NCI-H510A (cell line): ENCODE data around the gene VTCN1.
"Not testable (repeated sequence)": the region's sequence is repeated elsewhere in the genome, so short reads cannot be mapped to it uniquely, and the experiment has no call there.

Experiments
- DNase-seq: peaks from one replicate; lab custom pipeline; 2025; lab: John Stamatoyannopoulos, UW

The VTCN1 gene, protein sequence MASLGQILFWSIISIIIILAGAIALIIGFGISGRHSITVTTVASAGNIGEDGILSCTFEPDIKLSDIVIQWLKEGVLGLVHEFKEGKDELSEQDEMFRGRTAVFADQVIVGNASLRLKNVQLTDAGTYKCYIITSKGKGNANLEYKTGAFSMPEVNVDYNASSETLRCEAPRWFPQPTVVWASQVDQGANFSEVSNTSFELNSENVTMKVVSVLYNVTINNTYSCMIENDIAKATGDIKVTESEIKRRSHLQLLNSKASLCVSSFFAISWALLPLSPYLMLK

DNA sequence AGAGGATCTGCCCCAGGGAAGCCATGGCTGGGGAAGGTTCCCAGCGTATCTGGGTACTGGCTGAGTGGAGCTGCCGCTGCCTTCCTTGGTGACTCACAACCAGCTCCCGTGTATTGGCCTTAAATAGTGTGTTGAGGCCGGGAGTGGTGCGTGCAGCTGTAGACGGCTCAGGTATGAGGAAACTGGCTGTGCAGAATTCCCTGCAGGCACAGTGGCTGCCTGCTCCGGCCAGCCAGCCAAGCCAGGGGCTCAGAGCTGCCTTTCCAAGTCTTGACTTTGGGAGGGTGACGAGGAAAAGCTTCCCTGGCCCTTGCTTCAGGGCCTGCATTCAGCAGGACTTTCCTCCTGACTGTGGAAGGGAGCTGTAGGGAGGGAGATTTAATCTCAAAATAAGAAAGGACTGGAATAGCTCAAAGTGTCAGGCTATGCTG is at the start of gene VTCN1:
Gene VTCN1 (minus strand): TSS at position 97 of the 431 bp plus-strand sequence. CDS start 72 bp downstream, at position 25.
- DNase-seq = no peak

DNA sequence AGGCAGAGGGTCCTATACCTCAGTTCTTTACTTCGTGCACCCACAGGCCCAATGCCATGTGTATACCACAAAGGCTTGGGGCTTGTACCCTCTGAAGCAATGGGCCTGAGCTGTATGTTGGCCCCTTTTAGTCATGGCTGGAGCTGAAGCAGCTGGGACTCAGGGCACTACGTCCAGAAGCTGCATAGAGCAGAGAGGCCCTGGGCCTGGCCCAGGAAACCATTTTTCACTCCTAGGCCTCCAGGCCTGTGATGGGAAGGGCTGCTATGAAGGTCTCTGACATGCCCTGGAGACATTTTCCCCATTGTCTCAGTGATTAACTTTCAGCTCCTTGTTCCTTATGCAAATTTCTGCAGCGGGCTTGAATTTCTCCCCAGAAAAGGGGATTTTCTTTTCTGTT is 48.1 kb upstream of the VTCN1 start:
- DNase-seq = no peak

DNA sequence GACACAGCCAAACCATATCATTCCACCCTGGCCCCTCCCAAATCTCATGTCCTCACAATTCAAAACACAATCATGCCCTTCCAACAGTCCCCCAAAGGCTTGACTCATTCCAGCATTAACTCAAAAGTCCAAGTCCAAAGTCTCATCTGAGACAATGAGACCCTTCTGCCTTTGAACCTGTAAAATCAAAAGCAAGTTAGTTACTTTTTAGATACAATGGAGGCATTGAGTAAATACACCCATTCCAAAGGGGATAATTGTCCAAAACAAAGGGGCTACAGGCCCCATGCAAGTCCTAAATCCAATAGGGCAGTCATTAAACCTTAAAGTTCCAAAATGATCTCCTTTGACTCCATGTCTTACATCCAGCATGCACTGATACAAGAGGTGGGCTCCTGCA is 47.3 kb upstream of the VTCN1 start:
- DNase-seq = not testable (repeated sequence)

DNA sequence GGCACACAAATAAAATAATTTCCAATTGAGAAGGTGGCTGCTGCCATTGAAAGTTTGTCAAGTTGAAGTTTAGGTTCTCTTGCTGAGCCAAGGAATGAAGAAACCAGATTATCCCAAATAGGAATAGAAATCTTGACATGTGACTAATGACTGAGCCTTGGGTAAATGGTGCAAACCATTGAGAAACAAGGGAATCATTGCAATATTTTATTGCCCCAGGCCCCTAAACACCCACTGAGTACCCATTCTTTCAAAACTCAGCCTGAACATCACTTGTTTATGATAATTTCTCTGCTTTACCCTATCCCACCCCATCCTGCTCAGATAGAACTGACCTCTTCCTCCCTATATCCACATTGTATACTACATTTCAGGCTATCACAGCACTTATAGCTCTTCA is 46.6 kb upstream of the VTCN1 start:
- DNase-seq = no peak

DNA sequence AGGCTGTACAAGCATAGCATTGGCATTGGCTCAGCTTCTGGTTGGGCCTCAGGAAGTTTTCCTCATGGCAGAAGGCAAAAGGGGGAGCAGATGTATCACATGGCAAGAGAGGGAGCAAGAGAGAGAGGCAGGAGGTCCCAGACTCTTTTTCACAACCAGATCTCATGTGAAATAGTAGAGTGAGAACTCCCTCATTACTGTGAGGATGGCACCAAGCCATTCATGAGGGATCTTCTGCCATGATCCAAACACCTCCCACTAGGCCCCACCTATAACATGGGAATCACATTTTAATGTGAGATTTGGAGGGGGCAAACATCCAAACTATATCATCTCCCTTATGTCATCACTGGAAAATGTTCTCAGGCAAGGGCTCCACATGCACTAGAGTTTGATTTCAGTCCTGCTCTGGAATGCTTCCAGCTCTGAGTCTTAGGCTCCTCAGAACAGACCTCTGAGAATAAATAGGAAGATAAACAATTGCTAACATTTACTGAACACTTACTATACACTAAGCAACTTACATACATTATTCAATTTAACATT is 39.4 kb upstream of the VTCN1 start:
- DNase-seq = no peak

DNA sequence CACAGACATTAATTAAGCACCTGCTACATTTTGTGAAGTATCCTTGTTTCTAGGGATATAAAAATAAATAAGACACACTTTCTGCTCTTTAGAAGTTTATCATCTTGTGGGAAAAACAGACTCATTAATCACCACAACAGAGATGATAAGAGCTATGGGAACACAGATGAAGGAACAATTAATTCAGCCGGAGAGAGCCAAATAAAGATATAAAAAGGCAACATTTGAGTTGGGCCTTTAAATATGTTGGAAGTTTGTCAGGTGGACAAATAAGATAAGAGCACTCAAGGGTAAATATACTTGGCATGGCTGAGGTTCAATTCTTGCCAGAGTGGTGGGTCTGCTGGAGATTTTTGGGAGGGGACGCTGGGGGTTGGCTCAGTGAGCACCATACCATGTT is 34.2 kb upstream of the VTCN1 start:
- no peak for DNase-seq

DNA sequence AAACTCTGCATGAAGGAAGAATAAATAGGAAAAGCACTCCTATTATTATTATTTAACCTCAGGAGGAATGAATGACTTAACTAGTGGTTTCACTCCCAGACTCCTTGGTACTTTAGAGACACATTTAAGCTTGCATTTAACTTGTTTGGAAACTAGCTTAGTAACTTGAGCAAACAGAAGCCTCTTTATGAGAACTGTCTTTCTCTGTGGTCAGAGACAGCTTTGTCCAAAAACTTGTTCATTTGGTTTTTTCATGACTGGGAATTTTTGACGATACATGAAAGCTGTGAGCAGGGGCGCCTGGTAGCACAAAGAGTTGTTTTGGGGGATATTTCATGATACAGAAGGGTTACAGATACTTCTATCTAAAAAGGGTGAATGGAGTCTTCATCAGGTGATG is 33.6 kb upstream of the VTCN1 start:
- DNase-seq = no peak

DNA sequence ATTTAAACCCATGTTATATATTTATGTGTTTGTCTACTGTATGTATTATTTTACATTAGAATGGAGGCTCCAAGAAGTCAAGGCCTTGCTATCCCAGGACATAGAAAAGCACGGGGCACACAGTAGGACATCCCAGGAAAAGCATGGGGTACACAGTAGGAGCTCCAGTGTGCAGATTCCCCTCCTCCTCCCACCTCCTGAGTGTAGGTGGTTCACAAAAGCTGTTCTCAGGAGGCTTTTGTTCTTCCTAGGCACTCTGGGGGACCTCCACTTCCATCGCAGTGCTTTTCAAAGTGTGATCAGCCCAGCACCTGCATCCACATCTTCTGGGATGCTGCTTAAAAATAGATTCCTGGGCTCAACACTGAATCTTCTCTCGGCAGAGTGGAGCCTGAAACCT is 30.8 kb upstream of the VTCN1 start:
- no peak for DNase-seq

DNA sequence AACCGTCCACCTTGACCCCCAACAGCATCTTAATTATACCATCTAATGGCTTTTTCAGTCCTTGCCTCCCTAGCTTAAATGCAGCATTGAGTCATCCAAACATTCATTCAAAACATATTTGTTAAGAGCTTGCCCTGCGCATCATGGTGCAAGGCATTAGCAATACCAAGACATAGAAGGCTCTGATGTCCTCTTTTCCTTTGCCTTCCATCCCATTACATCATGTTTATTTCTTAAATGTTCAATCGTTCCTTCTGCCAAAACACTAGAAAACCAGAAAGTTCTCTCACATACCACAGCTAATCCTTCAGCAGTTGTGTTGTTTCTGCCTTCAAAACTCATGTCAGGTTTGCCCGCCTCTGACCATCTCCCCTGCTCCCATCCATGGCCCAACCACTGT is 29.8 kb upstream of the VTCN1 start:
- DNase-seq = no peak

DNA sequence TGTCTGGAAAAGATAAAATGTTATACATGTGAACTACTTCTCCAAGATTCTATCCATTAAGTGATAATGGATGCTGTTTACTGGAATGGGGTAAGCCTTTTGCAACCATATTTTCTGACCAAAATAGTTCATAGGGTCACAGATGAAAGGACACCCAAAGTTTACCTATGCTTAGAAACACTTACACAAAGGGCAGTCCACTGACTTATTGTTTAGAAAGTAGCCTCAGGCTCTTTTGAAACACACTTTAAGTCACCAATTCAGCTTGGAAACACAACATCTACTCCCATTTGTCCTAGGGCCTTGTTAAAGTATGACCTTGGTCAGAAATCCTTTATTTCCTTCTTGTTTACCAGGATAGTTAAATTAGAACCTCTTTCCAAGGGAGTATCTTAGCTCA is 28.7 kb upstream of the VTCN1 start:
- DNase-seq = no peak

DNA sequence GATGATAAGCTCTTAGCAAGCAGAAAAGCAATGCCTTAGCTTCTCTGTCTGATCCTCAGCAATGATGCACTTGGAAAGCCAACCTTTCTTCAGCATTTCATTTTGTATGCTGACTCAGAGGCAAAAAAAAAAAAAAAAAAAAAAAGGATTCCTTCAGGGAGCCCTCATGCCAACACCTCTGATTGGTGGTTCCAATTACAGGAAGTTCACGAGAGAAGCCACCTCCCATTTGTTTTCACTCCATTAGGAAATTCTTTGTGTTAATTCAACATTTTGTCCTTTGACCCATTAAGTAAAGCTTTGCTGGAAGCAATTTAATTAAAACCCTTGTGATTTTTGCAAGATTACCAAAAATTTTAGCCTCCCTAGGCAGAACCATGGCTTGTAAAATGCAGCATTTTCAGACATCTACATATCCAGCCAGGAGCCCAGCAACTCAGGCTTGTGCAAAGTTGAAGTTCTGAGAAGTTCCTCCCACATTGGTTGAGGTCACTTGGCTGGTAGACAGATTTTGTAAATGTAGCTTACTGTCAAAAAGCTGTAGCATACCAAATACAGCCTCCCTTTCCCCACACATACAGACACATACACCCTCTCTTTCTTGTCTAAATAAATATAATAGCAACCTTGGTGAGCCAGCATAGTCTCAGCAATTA is 27.1 kb upstream of the VTCN1 start:
- no peak for DNase-seq

DNA sequence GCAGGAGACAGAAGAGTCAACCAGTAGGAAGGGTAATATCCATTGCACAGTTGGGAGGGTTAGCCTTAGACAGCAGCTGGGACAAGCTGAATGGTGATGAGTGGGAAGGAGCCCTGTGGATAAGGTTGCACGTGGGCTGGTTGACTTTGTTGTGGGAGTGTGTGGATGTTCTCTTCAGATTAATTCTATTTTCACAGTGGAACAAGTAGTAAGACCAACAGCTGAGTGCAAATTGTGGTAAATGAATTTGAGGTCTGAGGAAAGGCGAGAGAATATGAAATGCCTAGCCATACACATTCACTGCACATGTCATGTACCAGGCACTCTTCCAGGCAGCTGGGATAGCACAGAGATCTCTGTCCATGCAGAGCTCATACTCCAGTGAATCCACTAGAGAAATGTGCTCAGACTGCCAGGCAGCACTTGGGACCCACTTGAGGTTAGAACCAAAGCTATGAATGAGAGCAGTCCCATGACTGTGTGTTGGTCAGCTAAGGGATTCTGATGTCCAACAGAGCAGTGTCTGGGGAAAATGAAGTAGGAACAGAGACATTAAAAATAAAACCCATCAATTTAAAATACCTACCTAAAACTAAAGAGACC is 25.2 kb upstream of the VTCN1 start:
- no peak for DNase-seq

DNA sequence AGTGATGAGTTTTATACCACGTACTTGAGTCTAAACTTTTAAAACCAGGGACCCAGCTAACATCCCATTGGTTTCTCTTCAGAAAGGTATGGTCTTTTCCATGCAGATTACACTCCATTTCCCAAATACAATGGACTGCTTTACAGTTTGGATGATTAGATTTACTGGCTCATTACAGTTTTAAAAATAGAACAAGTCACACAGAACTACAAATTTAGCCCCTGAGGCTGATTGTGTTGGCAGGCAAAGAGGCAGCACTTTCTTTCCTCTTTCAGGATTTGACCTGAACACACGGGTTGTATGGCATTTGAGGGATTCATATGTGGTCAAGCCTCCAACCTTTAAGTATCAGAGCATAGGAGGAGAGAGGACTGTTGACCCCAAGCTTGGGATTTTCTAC is 21.8 kb upstream of the VTCN1 start:
- DNase-seq = no peak

DNA sequence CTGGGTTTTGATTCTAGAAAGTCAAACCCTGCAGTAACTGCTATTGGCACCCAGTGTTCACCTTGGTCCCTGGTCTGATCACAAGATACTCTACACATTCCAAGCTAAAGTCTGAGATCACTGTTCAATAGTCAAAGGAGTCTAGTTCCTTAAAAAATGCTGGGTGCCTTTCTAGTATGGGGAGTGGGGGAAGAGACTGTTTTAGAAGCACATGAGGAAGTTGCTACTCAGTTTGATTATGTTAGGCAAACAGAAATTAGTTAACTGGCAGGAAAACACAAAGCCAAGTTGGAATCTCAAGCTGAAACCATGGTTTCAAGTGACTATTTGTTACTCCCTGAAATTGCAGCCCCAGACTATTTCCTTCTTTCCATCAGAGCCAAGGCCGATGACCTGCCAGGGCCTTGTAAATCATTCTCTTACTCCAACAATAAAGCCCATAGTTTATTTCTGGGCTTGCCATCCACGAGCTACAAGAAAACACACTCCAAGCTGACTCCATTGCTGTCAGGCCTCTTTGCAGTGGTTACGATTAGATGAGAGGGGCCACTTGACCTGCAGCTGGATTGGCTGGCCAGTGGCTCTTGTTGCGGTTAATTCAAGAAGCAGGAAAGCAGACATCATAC is 21.1 kb upstream of the VTCN1 start:
- no peak for DNase-seq

DNA sequence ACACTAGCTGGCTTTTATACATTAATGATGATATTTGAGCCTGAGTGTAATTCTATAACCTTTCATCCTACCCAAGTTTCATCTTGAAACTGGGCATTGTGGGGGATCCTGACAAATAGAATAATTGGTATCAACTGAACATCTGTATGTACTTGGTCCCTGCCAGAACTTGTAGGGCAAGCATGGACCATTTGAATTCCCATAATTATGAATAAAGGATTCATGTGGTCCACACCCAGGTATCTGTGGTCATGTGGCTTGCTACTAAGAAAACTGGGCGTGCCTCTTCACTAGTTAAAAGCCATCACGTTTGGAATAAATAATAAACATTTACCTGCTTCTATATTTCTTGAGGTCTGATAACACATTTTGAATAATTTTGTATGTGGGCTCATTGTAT is 20.6 kb upstream of the VTCN1 start:
- no peak for DNase-seq

DNA sequence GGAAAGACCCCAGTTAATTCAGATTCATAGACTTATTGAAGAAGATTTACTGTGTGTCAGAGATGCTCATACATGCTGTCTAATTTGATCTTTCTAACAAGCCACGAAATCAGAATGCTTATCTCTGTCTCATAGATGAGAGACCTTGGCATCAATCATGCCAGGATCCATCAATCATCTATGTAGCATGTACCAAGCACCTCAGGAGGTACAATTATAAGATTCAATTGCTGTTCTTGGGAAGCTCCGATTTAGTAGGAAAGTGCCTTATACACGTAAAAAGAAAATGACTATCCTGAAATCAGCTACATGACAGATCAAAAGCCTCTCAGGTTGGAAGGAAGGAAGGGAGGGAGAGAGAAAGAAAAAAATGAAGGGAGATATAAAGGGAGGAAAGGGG is 18.5 kb upstream of the VTCN1 start:
- no peak for DNase-seq

DNA sequence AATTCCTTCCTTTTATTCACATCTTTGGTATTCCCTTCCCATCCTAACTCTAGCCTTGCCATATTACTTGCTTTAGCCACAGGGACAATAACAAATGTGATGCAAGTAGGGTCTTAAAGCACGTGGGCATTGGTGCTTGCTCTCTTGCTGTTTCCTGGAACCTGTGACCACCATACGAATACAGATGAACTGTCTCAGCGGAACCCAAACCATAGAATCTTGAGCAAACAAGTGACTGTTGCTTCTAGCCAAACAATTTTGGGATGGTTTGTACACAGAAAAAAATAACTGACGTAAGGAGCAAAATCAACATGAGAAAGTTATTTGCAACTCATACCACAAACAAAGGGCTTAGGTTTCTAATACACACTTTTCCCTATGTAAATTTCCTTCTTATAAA is 15.2 kb upstream of the VTCN1 start:
- DNase-seq = no peak

DNA sequence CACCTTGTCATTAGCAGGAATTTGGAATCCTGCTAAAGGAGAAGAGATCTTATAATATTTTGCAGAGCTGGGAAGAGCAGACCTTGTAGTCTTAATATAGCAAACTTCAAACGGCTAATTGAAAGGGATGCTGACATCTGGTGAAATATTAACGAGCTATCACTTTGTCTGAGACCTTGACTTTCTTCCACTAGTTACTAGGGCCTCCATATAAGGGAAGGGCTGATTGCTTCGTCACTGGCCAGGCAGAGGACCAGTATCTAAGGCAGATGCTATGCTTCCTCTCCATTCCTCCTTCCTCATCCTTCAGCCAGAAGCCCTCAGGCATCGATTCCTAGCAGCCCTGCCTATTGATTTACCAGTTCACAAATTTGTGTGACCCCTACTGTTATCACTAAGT is 6.0 kb upstream of the VTCN1 start:
- DNase-seq = no peak

DNA sequence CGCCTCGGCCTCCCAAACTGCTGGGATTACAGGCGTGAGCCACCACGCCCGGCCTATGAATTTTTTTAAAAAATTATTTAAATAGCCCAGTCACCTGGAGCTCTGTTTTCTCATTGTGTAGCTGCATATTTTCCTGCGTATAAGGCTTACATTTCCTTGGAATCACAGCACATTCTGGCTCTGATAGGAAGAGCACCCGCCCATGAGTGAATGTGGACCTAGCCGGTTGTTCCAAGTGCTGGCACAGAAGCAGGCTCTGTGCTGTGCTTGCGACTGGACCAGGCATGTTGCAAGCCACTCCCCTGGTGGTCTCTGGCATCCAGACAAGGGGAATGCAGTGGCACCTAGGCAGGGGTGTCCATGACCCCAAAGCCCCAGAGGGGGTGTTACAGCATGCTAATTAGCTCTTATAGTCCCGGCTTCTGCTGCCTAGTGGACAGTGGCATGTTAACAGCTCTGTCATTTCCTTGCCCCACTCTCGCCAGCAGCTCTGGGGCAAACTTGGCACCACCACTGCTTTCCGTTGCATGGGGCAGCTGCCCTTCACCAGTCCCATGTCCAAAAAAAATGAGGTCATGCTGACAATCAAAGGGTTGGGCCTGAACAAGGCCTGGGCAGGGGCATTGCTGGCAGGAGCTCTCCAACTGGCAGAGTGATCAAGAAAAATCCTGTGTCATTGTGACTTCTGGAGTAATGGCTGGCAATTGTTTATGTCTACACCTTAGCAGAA is 5.2 kb upstream of the VTCN1 start:
- no peak for DNase-seq

DNA sequence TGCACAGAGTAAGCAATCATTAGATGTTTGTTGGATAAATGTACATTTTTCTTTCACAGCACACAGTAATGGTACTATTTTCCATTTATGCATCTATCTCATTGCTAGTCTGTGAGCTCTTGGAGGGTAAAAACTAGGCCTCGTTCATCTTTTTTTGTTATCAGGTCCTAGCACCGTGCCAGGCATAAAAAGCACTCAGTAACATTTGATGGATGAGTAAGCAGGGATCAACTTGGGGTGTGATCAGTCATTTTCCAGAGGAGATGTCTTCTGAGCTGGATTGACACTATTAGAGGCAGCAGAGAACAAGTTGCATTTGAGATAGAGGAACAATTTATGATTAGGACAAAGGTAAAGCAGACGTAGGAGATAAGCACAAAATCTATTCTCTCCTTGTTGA is 4.3 kb upstream of the VTCN1 start:
- DNase-seq = no peak

DNA sequence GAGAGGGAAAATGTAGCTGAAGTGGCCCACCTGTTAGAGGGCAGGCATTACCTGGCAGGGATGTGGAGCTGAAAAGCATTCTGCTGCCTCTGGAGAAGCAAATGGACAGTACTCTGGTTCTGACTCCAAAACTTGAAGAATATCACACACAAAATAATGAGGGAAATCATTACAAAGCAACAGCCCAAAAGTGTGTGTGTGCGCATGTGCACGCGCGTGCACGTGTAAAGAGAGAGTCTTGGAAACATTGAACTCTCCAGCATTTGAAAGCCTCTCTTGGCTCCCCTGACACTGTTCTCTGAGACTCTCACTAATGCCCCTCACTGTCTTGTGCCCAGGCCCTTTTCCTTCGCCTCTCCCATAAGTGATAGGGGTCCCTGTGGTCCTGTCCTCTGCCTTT is 2.3 kb upstream of the VTCN1 start:
- no peak for DNase-seq

DNA sequence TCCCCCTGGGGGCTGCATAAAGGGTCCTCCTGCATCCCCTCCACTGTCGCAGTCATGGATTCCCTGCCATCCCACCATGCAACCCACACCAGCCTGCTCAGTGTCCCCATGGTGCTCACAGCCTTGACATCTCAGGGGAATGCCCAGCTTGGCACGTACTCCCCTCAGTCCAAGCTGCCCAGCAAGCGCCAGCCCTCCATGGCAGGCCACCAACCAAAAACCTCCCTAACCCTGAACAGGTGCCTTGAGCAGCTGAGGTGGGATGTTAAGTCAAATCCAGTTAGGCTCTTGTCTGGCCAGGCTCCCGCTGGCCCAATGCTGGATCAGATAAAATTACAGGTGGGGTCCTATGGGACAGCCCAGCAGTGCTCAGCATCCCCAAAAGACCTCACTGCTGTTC is 341 bp downstream of the VTCN1 start:
- no peak for DNase-seq
